HFF-Myc (cell line): Measurements from ENCODE around the gene FOXRED2.

Experiments used
- DNase-seq: peaks from one replicate; pipeline ENCODE4 v3.0.0-alpha.2; 2011; ENCODE audit warnings: low read depth; ENCODE audit errors: extremely low read depth
- H3K4me3 ChIP-seq: replicated peaks from 2 replicates; pipeline ENCODE4 v1.5.1; 2011; ENCODE audit warnings: low read depth, mild to moderate bottlenecking, control low read depth, low read length
- TF ChIP-seq, protein P1 (sequence below): IDR thresholded peaks from 2 replicates; pipeline ENCODE4 v1.5.1; 2012; ENCODE audit warnings: mild to moderate bottlenecking, low read depth, low read length, control low read depth; ENCODE audit errors: missing control alignments

Gene FOXRED2

DNA sequence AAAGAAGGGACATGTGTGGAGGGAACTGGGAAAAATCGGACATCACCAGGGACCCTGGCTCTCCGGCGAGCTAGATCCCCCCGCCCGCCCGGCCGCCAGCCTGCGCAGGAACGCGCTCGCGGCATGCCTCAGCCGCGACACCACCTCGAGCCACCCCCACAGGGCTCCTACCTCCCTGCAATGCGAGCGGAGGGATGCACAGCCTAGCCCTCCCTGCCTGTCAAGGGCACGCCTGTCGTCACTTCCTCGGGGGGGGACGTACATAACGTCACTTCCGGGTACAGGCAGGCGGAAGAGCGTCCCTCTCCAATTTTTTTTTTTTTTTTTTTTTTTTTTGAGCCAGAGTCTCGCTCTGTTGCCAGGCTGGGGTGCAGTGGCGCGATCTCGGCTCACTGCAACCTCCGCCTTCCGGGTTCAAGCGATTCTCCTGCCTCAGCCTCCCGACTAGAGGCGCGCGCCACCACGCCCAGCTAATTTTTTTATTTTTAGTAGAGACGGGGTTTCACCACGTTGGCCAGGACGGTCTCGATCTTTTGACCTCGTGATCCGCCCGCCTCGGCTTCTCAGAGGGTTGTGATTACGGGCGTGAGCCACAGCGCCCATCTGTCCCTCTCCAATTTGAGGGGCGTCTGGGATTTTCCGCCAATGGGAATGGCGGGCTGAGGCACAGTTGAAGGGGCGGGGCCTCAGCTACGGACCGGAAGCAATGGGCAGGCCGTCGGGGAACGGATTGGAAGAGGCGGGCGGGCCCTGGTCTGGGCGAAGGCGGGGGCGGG, 25.3 kb downstream of the FOXRED2 start, which contains the start of gene TXN2:
Gene TXN2, minus strand, starts transcription at position 248 of the 776 bp plus-strand sequence. CDS start 803 bp downstream, outside the sequence.
- DNase-seq = peak; percentile 79
- TF ChIP-seq, protein P1, sequence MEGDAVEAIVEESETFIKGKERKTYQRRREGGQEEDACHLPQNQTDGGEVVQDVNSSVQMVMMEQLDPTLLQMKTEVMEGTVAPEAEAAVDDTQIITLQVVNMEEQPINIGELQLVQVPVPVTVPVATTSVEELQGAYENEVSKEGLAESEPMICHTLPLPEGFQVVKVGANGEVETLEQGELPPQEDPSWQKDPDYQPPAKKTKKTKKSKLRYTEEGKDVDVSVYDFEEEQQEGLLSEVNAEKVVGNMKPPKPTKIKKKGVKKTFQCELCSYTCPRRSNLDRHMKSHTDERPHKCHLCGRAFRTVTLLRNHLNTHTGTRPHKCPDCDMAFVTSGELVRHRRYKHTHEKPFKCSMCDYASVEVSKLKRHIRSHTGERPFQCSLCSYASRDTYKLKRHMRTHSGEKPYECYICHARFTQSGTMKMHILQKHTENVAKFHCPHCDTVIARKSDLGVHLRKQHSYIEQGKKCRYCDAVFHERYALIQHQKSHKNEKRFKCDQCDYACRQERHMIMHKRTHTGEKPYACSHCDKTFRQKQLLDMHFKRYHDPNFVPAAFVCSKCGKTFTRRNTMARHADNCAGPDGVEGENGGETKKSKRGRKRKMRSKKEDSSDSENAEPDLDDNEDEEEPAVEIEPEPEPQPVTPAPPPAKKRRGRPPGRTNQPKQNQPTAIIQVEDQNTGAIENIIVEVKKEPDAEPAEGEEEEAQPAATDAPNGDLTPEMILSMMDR = no peak
- peak within 1 kb of the TSS; percentile 78 for H3K4me3 ChIP-seq

DNA sequence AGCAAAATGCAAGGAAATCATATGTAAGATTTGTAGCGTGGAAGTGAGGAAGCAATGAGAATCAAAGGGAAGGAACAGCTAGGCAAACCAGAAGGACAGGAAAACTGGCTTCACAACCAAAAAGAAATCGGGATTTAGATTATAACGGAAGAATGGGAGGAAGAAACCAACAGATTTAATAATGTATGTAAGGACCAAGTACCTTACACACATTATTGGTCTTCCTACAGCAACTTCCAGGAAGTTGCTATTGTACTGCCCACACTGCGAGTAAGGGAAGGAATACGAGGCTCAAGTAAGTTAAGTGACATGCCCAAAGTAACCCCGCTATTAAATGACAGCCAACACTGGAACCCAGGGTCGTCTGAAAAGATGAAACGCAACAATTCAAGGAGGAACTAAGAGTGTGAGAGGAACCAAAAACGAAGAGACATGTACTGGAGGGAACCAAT, 25.9 kb downstream of the FOXRED2 start:
- TF ChIP-seq, protein P1 = no peak
- no peak for DNase-seq
- peak overlapping the region; percentile 78 for H3K4me3 ChIP-seq

DNA sequence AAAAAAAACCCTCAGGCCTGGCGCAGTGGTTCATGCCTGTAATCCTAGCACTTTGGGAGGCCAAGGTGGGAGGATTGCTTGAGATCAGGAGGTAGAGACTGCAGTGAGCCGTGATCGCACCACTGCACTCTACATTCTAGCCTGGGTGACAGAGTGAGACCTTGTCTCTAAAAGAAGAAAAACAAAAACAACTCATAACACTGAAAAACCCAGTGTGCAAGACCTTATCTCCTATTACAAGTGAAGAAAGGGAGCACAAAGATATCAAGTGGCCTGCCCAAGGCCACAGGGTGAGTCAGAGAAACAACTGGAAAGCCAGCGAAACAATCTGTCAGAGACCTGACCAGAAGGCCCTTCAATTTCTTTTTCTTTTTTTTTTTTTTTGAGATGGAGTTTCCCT, 27.9 kb downstream of the FOXRED2 start:
- no peak for DNase-seq
- TF ChIP-seq, protein P1 = no peak
- no peak overlapping the region for H3K4me3 ChIP-seq

DNA sequence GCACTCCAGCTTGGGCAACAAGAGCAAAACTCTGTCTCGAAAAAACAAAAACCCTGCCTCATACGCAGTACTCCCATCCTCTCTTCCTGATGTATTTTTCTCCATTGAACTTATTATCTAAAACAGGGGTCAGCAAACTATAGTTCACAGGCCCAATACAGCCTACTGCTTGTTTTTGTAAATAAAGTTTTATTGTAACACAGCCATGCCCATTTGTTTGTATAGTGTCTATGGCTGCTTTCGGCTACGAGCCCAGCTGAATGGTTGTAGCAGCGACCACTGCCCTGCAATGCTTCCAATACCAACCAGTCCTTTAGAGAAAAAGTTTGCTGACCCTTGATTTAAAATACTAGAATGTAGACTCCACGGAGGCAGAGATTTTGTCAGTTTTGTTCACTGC, 31.5 kb downstream of the FOXRED2 start:
- H3K4me3 ChIP-seq = no peak overlapping the region
- TF ChIP-seq, protein P1 = no peak
- no peak for DNase-seq

DNA sequence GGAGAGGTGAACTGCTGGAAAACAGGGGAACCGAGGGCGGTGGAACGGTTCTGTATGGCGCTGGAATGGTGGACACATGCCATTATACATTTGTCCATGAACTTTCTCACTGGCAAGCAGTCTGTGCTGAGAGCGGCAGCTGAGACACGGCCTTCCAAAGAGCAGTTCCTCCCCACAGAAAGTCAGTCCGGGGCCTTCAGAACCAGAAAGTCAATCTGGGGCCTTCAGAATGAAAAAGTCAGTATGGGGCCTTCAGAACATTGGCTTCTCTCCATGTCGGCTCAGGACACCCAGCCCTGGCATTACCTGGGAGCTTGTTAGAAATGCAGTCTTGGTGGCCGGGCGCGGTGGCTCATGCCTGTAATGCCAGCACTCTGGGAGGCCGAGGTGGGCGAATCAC, 34.2 kb downstream of the FOXRED2 start:
- TF ChIP-seq, protein P1 = no peak
- no peak for DNase-seq
- no peak overlapping the region for H3K4me3 ChIP-seq

DNA sequence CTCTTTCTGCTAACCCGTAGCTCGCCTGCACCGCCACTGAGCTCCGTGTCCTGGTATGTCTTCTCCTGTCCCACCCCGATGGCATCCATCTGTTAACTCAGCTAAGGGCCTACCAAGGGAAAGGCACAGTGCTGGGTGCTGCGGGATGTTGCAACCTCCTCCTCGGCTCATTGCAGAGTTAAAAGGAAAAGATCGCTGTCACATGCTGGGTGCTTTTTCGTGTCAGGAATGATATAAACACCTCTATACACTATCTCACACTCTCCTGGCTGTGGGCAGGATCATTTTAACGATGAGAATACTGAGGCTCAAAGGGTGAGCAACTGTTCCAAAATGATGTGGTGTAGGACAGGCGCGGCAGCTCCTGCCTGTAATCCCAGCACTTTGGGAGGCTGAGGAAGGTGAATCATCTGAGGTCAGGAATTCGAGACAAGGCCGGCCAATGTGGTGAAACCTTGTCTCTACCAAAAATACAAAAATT, 35.5 kb downstream of the FOXRED2 start:
- no peak overlapping the region for H3K4me3 ChIP-seq
- DNase-seq = no peak
- TF ChIP-seq, protein P1 = no peak

DNA sequence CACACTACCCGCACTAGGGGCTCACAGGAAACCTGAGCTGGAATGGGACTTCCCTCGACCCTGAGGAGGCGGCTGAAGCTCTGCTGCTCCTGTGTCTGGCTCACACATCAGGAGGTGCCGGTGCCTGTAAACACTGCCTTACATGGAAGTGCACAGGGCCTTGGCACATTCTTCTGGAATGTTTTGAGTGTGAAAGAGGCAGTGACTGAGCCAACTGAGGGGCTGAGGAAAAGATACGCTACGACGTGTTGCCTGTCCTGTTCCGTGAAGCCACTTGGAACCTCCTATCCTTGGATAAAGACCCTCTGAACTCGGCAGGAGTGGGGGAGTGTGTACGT, 35.9 kb downstream of the FOXRED2 start:
- H3K4me3 ChIP-seq = no peak overlapping the region
- TF ChIP-seq, protein P1 = no peak
- no peak for DNase-seq
